ENCODE results near the gene CMC2.

DNA sequence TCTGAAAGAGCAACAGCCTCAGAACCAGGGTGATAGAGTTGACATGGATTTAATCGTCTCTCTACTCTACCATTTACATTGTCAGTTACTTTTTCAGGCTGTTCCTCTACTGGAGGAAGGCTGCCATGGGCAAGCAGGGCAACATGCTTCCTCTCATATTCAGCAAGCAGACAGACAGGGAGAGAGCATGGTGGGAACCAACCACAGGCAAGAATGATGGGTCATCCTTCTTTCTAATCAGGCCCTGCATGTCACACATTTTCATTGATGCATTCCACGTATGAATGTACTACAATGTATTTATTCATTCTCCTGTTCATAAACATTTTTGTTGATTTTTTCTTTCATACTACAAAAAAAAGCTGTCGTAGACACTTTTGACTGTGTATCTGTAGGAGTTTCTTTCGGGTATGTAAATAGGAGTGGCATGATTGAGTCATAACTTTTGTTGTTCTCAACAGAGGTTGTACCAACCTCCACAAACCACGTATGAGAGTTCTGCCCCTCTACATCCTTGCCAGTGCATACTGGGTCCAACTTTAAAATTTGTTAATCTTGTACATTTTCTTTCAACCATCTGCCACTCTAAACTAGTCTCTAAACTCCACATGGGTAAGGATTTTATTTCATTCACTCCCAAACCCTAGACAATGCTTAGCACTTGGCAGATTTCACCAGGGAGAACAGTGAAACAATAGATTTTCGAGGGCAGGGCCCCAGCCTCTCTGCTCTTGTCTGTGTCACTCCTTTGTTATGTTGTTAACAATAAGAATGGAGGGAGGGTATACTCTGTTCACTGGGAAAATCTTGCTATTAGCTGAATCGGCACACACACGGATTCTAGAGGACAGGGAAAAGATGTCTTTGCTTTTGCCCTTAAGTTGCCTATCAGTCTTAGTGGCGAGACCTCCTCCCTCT is 58.7 kb downstream of the CMC2 start:
- TF ChIP-seq EZH2 (IDR thresholded peaks at IDR 0.05; ENCODE audit: low read length): no peak
- TF ChIP-seq, protein P1, sequence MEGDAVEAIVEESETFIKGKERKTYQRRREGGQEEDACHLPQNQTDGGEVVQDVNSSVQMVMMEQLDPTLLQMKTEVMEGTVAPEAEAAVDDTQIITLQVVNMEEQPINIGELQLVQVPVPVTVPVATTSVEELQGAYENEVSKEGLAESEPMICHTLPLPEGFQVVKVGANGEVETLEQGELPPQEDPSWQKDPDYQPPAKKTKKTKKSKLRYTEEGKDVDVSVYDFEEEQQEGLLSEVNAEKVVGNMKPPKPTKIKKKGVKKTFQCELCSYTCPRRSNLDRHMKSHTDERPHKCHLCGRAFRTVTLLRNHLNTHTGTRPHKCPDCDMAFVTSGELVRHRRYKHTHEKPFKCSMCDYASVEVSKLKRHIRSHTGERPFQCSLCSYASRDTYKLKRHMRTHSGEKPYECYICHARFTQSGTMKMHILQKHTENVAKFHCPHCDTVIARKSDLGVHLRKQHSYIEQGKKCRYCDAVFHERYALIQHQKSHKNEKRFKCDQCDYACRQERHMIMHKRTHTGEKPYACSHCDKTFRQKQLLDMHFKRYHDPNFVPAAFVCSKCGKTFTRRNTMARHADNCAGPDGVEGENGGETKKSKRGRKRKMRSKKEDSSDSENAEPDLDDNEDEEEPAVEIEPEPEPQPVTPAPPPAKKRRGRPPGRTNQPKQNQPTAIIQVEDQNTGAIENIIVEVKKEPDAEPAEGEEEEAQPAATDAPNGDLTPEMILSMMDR (optimal IDR thresholded peaks at IDR 0.05 in 1 of 3, IDR thresholded peaks at IDR 0.05 in 1 of 3, conservative IDR thresholded peaks at IDR 0.05 in 1 of 3; ENCODE audit: extremely low read depth in 1 of 3, insufficient read depth in 2 of 3, low read length in 3 of 3): no peak
